Measurements from ENCODE around the gene PYY. TPM values are rescaled to one million over a fixed set of nuclear protein-coding genes. Genes with fewer than 3 reads are reported as not detected.
A peak's percentile ranks its signal among the peaks of the same experiment; 100 is the strongest.
"Not testable (repeated sequence)": the region's sequence is repeated elsewhere in the genome, so short reads cannot be mapped to it uniquely, and the experiment has no call there.

Gene PYY
- total RNA-seq, 5 donors from 2014 or later (not counting 1 experiment from before 2014, with no cell fraction given), result not detected

DNA sequence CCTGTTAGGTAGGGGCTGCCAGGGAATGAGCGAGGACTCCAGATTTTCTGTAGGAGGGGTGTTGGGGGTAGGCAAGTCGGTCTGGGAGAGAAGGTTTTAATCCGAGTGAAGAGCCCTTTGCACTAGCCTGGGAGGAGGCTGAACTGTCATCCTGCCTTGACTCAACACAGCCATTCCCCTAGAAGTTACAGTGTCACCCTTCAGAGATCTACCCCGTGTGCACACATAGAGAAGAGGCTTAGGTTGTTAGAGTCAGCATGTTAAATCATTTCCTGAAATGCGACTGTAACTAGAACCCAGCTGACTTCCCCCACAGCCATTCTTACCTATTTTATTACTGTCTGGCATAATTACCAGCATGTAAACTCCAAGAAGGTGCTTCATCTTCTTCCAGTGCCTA lies 25.8 kb downstream of the PYY start:
- peaks cover 3 to 15% of the 10 kb centered on the region in 2 experiments for H3K4me1 ChIP-seq (ENCODE audit: control insufficient read depth in 1 of 2, extremely low read depth in 1 of 2, insufficient read depth in 2 of 2, low read length in 2 of 2)

DNA sequence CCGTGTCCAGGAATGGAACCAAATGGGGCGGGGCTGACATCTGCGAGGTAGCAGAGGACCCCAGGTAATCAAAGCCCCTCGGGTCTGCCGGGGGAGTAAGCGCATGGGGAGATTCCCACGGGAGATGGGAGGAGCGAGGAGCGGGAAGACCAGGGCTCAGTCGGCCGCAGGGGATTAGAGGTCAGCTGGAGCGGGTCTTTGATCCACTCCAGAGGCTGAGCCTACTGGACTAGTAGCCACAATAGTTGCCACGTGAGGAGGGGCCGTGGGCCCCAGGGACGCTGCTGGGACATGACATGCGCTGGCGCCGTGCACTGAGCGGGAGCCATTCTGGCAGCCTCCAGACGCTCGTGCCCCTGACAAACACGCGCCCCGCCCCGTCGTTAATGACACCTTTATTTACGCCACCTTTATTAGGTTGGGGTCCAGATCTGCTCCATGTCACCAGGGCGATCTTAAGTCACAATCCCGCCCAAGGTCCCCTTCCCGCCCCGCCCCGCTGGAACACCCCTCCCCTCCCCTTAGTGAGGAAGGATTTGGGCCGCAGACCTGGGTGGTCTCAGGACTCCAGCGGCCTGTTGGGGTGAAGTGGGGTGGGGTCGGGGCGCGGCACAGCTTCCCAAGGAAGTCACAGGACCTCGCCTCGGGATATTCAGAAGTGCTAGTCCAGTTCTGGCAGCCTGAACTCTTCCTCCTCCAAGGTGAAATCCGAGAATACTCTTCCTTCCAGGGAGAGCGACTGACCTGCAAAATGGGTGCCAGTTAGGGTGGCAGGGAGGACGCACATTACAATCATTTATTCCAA lies 26.5 kb downstream of the PYY start:
- peak overlapping the region; percentile 44 for H3K27ac ChIP-seq (ENCODE audit: low read length)
- ChIA-PET POLR2A (interaction anchor here in 1 of 2 donors (0.6 kb wide), 1 partner anchor 20 kb away, joined by 6 read pairs; the partner anchor contains the start of gene MPP2), CTCF (interaction anchor here in 1 of 2 donors (1.2 kb wide), 1 partner anchor 11 kb away, joined by 4 read pairs; no protein-coding TSS in a partner anchor)
- WGBS (ENCODE audit: insufficient coverage), result 28% methylated on average over 21 of the region's 42 CpGs
- peak overlapping the region; percentile 13 to 62 for H3K4me3 ChIP-seq (ENCODE audit: control insufficient read depth in 1 of 2, extremely low read depth in 1 of 2, low read length in 1 of 2)
- H3K36me3 Mint-ChIP-seq, result no peaks in the 10 kb centered on the region
- H3K27me3 Mint-ChIP-seq, result peaks cover 0 to 18% of the 10 kb centered on the region in 2 donors
- peak overlapping the region; percentile 80 to 90 for H3K27ac Mint-ChIP-seq
- peak; percentile 10 to 66 (median 42) for ATAC-seq (replicated peaks in 1 of 4)
- no peaks in the 10 kb centered on the region for H3K9me3 Mint-ChIP-seq
- peaks cover 0 to 13% of the 10 kb centered on the region in 2 experiments for H3K27me3 ChIP-seq (replicated peaks in 1 of 2; ENCODE audit: control insufficient read depth in 2 of 2, extremely low read depth in 1 of 2, insufficient read depth in 2 of 2, low read length in 1 of 2)
- H3K36me3 ChIP-seq (ENCODE audit: control insufficient read depth in 2 of 2, extremely low read depth in 1 of 2, insufficient read depth in 1 of 2, low read length in 1 of 2), result no peaks in the 10 kb centered on the region
- H3K9me3 ChIP-seq, result no peaks in the 10 kb centered on the region
- peaks cover 24 to 29% (median 25%) of the 10 kb centered on the region in 3 donors for H3K4me1 Mint-ChIP-seq
- H3K4me3 Mint-ChIP-seq, result peak overlapping the region; percentile 80 to 90 (median 85)
- DNase-seq, result peak in 7 of 35 experiments; percentile 11 to 27 (median 24)
- peaks cover 3 to 15% of the 10 kb centered on the region in 2 experiments for H3K4me1 ChIP-seq (ENCODE audit: control insufficient read depth in 1 of 2, extremely low read depth in 1 of 2, insufficient read depth in 2 of 2, low read length in 2 of 2)

More for the DNA sequence above, 25.8 kb downstream of the PYY start:
- H3K4me1 Mint-ChIP-seq, result peaks cover 24 to 29% (median 25%) of the 10 kb centered on the region in 3 donors
- H3K27me3 ChIP-seq (replicated peaks in 1 of 2; ENCODE audit: control insufficient read depth in 2 of 2, extremely low read depth in 1 of 2, insufficient read depth in 2 of 2, low read length in 1 of 2), result peaks cover 0 to 13% of the 10 kb centered on the region in 2 experiments
- H3K4me3 ChIP-seq (ENCODE audit: control insufficient read depth in 1 of 2, extremely low read depth in 1 of 2, low read length in 1 of 2), result peak overlapping the region; percentile 13 to 62
- not testable (repeated sequence) for H3K36me3 Mint-ChIP-seq; H3K36me3 ChIP-seq (ENCODE audit: control insufficient read depth in 2 of 2, extremely low read depth in 1 of 2, insufficient read depth in 1 of 2, low read length in 1 of 2); H3K9me3 ChIP-seq; H3K9me3 Mint-ChIP-seq
- peak overlapping the region; percentile 80 to 90 for H3K27ac Mint-ChIP-seq
- DNase-seq, result peak in 1 of 35 experiments; percentile 37
- POLR2A ChIA-PET, result interaction anchor here in 1 of 2 donors (0.6 kb wide), 1 partner anchor 21 kb away, joined by 6 read pairs; the partner anchor contains the start of gene MPP2
- H3K4me3 Mint-ChIP-seq, result peak overlapping the region; percentile 80 to 90 (median 85)
- peaks cover 0 to 18% of the 10 kb centered on the region in 2 donors for H3K27me3 Mint-ChIP-seq
- ATAC-seq (replicated peaks in 1 of 4), result peak; percentile 88 to 90 (median 88)
- H3K27ac ChIP-seq (ENCODE audit: low read length), result peak overlapping the region; percentile 44
- WGBS (ENCODE audit: insufficient coverage), result no CpG with 5 or more reads among the region's 5 CpGs
- CTCF ChIA-PET, result interaction anchor here (0.7 to 1.4 kb wide), 3 partner anchors 10 to 47 kb away, joined by 3 to 4 read pairs (median 3); no protein-coding TSS in a partner anchor

DNA sequence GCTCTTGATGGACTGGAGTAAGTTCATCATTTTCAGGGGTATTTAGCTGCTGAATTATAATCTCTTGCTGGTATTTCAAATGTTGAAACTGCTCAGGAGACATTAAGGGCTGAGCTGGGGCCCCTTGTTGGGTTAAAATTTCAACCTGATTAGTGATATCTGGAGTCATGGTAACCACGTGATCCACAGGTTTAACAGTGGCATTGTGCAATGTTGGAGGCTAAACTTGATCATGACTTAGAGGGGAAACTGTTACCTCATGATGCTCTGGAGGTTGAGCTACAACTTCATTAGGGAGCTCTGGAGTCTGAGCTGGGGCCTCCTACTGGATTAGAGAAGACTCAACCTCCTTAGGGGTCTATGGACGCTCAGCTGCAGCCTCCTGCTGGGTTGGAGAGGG lies 29.2 kb downstream of the PYY start:
- ATAC-seq (replicated peaks in 1 of 4), result no peak
- CTCF ChIA-PET, result no interaction called here
- Mint-ChIP-seq H3K4me1 (peaks cover 21 to 25% (median 21%) of the 10 kb centered on the region in 3 donors), H3K27ac (no peak overlapping the region), H3K4me3 (no peak overlapping the region), H3K36me3 (no peaks in the 10 kb centered on the region), H3K9me3 (no peaks in the 10 kb centered on the region), H3K27me3 (peaks cover 0 to 18% of the 10 kb centered on the region in 2 donors)
- POLR2A ChIA-PET, result interaction anchor here (0.6 kb wide), 2 partner anchors 59 to 140 kb away, joined by 3 to 9 read pairs; no protein-coding TSS in a partner anchor
- Histone ChIP-seq H3K4me3 (ENCODE audit: control insufficient read depth in 1 of 2, extremely low read depth in 1 of 2, low read length in 1 of 2) (no peak overlapping the region), H3K27ac (ENCODE audit: low read length) (no peak overlapping the region), H3K4me1 (ENCODE audit: control insufficient read depth in 1 of 2, extremely low read depth in 1 of 2, insufficient read depth in 2 of 2, low read length in 2 of 2) (peaks cover 3 to 15% of the 10 kb centered on the region in 2 experiments), H3K36me3 (ENCODE audit: control insufficient read depth in 2 of 2, extremely low read depth in 1 of 2, insufficient read depth in 1 of 2, low read length in 1 of 2) (no peaks in the 10 kb centered on the region), H3K9me3 (no peaks in the 10 kb centered on the region), H3K27me3 (replicated peaks in 1 of 2; ENCODE audit: control insufficient read depth in 2 of 2, extremely low read depth in 1 of 2, insufficient read depth in 2 of 2, low read length in 1 of 2) (peaks cover 0 to 19% of the 10 kb centered on the region in 2 experiments)
- DNase-seq, result no peak
- 57% methylated on average over 1 of the region's 2 CpGs for WGBS (ENCODE audit: insufficient coverage)

DNA sequence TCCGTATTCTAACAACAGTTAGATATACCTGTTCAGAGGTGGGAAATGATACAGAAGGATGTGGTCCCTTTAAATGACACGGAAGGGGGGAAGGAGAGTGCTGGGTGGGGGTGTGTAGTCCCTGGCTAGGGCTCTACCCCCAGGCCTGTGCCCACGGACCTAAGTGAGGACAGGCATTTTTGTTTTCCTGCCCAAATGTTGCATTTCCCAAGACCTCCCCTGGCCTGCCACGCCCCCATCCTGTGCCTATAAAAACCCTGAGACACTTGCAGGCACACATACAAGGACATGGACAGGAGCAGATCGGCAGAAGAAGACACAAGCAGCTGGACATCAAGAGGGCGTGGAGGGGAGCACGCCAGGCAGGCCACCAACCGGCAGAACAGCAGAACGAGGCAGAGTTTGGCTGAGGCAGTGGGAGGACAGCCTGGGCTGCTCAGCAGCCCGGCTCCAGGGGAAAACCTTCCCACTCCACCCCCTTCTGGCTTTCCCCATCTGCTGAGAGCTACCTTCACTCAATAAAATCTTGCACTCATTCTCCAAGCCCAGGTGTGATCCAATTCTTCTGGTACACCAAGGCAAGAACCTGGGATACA lies 33.1 kb downstream of the PYY start:
- H3K36me3 ChIP-seq (ENCODE audit: control insufficient read depth in 2 of 2, extremely low read depth in 1 of 2, insufficient read depth in 1 of 2, low read length in 1 of 2), result no peaks in the 10 kb centered on the region
- ATAC-seq (replicated peaks in 1 of 4), result no peak
- H3K4me1 Mint-ChIP-seq, result peaks cover 16 to 18% (median 18%) of the 10 kb centered on the region in 3 donors

DNA sequence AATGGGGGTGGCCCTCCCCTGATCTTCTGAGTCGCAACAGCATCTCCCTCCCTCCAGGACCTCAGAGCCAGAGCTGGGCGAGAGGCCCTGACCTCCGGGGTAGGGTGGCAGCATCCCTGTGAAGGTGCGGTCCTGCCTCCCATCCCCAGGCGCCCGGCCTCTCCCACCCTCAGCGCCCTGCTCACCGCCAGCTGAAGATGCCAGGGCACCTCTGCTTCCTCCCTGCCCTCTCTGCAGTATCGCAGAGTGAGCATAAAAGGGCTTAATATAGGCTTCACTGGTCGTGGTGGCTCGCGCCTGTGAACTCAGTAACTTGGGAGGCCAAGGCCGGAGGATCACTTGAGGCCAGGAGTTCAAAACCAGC lies 35.7 kb downstream of the PYY start:
- no peak overlapping the region for H3K27ac ChIP-seq (ENCODE audit: low read length)
- H3K4me1 ChIP-seq (ENCODE audit: control insufficient read depth in 1 of 2, extremely low read depth in 1 of 2, insufficient read depth in 2 of 2, low read length in 2 of 2), result peaks cover 0 to 17% of the 10 kb centered on the region in 2 experiments
- H3K9me3 Mint-ChIP-seq, result no peaks in the 10 kb centered on the region
- ATAC-seq (replicated peaks in 1 of 4) (peak in 1 of 4 experiments; percentile 4), DNase-seq (no peak)
- H3K9me3 ChIP-seq, result no peaks in the 10 kb centered on the region
- H3K36me3 Mint-ChIP-seq, result no peaks in the 10 kb centered on the region
- peak overlapping the region in 1 of 2 donors; percentile 57 for H3K4me3 ChIP-seq (ENCODE audit: control insufficient read depth in 1 of 2, extremely low read depth in 1 of 2, low read length in 1 of 2)
- peaks cover 0 to 3% of the 10 kb centered on the region in 2 donors for H3K27me3 Mint-ChIP-seq
- CTCF ChIA-PET, result interaction anchor here (0.6 to 1.2 kb wide), 3 partner anchors 11 to 191 kb away, joined by 3 to 8 read pairs (median 6); partner anchors contain the start of gene MPP2 (in 1 of the 2)
- no peaks in the 10 kb centered on the region for H3K36me3 ChIP-seq (ENCODE audit: control insufficient read depth in 2 of 2, extremely low read depth in 1 of 2, insufficient read depth in 1 of 2, low read length in 1 of 2)
- POLR2A ChIA-PET, result no interaction called here
- H3K27ac Mint-ChIP-seq, result peak overlapping the region; percentile 29 to 77
- H3K27me3 ChIP-seq (replicated peaks in 1 of 2; ENCODE audit: control insufficient read depth in 2 of 2, extremely low read depth in 1 of 2, insufficient read depth in 2 of 2, low read length in 1 of 2), result peaks cover 0 to 15% of the 10 kb centered on the region in 2 experiments
- WGBS (ENCODE audit: insufficient coverage), result 41% methylated on average over 8 of the region's 13 CpGs
- peaks cover 16 to 18% (median 18%) of the 10 kb centered on the region in 3 donors for H3K4me1 Mint-ChIP-seq
- peak overlapping the region; percentile 77 to 82 (median 79) for H3K4me3 Mint-ChIP-seq

More for the DNA sequence above, 33.1 kb downstream of the PYY start:
- Mint-ChIP-seq H3K36me3 (no peaks in the 10 kb centered on the region), H3K27ac (no peak overlapping the region), H3K4me3 (no peak overlapping the region), H3K27me3 (peaks cover 0 to 3% of the 10 kb centered on the region in 2 donors), H3K9me3 (no peaks in the 10 kb centered on the region)
- 88% methylated on average over 7 of the region's 10 CpGs for WGBS (ENCODE audit: insufficient coverage)
- Histone ChIP-seq H3K9me3 (no peaks in the 10 kb centered on the region), H3K27me3 (replicated peaks in 1 of 2; ENCODE audit: control insufficient read depth in 2 of 2, extremely low read depth in 1 of 2, insufficient read depth in 2 of 2, low read length in 1 of 2) (peaks cover 0 to 15% of the 10 kb centered on the region in 2 experiments), H3K4me1 (ENCODE audit: control insufficient read depth in 1 of 2, extremely low read depth in 1 of 2, insufficient read depth in 2 of 2, low read length in 2 of 2) (peaks cover 0 to 17% of the 10 kb centered on the region in 2 experiments), H3K4me3 (ENCODE audit: control insufficient read depth in 1 of 2, extremely low read depth in 1 of 2, low read length in 1 of 2) (no peak overlapping the region), H3K27ac (ENCODE audit: low read length) (no peak overlapping the region)
- ChIA-PET POLR2A (no interaction called here), CTCF (interaction anchor here in 1 of 2 donors (0.6 kb wide), 1 partner anchor 1341 kb away, joined by 3 read pairs; no protein-coding TSS in a partner anchor)
- no peak for DNase-seq
